ENCODE measurements around the gene URB2.

DNA sequence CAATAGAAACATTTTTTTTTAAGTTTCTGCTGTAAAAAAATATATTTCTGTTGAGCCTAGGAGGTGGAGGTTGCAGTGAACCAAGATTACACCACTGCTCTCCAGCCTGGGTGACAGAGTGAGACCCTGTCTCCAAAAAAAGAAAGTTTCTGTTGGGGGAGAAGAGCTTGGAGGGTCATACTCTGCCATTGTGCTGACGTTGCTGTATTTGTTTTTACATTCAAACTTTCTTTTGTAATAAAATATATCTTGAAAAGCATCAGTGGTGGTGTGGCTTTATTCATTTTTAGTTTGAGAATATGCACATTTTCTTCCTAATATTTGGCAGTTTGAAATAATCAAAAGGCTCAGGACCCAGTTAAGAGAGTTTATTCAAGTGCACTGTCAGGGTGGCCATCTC, 64.6 kb downstream of the URB2 start:
- TF ChIP-seq CTCF (IDR thresholded peaks at IDR 0.05) (no peak), POLR2AphosphoS5 (IDR thresholded peaks at IDR 0.05) (no peak), POLR2A (IDR thresholded peaks at IDR 0.05) (no peak)
